Activated CD8-positive, alpha-beta memory T cell treated with anti-CD3 and anti-CD28 coated beads for 48 hours (primary cell): ENCODE results near the gene PAOX.

Experiments used
- DNase-seq, 3 experiments: peaks; one replicate each; pipeline ENCODE4 v3.0.0-alpha.2; 2020; ENCODE audit warnings: low read depth in 2 of 3, low spot score in 2 of 3

The PAOX gene

GRCh38 chr10:133349577-133350011 lies 29.5 kb upstream of the PAOX start:
- no peak for DNase-seq

DNA sequence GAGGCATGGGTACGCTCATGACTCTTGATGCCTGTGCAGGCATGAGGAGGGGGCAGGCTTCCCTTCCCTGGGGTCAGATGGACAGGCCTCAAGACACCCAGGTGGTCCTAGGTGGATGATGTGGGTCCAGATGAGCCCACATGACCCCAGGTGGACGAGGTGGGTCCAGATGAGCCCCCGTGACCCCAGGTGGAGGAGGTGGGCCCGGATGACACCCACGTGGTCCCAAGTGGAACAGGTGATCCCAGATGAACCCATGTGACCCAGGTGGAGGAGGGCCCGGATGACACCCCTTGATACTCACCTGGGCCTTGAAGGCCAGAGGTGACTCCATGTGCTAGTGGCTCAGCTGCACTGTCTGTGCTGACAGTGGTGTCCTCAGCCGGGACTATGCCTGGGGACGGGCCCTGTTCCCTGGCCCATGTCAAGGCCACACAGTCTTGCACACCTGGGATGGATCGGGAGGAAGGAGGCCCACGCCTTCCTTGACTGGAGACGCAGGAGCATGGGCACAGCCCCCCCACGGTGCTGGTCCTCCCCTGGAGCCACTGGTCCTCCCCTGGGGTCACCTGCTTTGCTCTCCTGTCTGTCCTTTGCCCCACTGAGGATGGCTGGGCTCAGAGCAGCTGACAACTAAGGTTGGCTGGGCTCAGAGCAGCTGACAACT lies 28.6 kb upstream of the PAOX start:
- DNase-seq, result no peak

GRCh38 chr10:133350950-133351329 lies 28.1 kb upstream of the PAOX start:
- DNase-seq, result no peak

DNA sequence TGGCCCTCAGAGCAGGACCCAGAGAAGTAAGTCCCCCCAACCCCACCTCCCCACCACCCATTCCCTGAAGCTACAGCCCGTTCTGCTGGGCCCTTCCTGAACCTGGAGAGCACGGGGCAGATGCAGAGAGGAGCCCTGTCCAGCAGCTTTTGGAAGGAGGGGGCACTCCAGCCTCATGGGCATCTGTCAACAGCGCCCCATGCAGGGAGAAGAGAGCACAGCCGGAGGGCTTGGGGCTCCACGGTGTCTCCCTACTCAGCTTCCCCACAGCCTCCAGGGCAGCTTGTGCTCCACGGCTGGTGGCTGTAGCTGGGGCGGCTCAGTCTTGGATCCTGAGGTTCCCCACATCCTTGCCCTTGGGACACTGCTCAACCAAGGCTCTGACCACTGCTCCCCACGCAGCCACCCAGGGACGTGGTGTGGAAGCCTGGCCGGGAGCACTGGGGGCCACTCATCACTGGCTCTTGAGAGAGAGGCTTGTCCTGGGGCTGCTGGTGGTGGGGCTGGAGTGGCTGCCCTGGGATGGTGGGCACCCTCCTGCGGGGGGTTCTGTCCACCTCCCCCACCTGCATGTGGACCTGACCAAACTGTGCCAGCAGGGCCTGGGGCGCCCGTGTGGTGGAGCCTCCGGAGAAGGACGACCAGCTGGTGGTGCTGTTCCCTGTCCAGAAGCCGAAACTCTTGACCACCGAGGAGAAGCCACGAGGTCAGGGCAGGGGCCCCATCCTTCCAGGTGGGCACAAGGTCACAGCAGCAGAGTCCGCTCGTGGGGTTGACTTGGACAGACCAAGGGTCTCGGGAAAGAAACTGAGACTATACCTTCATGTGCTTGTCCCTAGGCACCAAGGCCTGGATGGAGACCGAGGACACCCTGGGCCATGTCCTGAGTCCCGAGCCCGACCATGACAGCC lies 27.4 kb upstream of the PAOX start:
- no peak for DNase-seq

DNA sequence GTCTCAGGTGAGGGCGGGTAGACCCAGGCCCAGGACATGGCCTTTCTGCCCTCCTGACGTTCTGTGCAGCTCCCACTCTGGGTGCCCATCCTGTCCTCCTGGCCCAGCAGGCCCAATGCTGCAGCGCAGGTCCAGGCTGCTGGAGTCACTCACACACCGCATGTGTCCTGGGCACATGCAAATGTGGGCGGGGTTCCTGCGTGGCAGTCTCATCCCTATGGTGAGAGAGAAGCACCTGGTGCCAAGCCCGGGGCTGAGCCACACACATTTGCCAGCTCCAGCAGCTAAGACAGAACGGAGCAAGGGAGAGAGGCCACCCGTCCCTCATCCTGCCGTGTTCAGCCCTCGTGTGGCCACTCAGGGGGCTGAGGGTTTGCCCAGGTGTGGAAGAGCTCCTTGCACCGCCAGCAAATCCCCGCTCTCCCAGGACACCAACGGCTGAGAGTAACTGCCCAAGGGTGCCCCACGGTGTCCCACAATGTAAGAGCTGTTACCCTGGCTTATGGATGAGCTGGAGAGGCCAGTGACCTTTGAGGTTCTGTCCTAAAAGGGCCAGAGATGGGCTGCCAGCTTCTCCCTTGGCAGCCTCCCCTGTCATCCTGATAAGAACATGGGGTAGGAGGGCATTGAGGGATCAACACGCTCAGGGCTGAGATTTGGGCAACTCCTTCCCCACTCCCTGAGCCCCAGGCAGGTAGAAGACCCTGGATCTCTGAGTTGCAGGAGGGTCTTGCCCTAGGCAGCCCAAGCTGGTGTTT lies 25.7 kb upstream of the PAOX start:
- no peak for DNase-seq

GRCh38 chr10:133353988-133354605 lies 25.0 kb upstream of the PAOX start:
- DNase-seq, result no peak

DNA sequence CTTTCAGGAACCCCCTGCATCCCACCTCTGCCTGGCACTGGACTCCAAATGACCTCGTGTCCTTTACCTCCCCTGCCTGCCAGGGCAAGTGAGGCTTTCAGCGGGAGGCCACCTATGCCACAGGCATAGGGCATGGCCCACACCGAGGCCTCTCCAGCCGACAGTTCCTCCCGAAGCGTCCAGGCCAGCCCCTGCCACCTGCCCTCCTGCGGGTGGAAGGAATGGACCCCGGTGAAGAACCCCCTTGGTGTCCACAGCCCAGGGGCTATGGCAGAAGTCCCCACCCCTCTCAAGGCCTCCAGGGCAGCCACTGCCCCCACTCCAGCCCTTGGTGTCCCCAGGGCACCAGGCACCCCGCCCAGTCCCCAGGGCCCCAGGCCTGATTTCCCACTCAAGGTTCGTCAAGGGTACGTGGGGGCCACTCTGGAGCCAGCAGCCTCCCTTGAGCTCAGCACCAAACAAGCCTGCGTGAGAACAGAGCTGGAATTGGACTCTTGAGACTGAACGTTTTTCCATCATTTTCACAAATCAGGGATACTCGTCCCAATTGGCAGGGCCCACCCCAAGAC lies 24.3 kb upstream of the PAOX start:
- DNase-seq, result no peak

GRCh38 chr10:133355266-133355665 lies 23.8 kb upstream of the PAOX start:
- no peak for DNase-seq

GRCh38 chr10:133355991-133356390 lies 23.1 kb upstream of the PAOX start:
- no peak for DNase-seq

DNA sequence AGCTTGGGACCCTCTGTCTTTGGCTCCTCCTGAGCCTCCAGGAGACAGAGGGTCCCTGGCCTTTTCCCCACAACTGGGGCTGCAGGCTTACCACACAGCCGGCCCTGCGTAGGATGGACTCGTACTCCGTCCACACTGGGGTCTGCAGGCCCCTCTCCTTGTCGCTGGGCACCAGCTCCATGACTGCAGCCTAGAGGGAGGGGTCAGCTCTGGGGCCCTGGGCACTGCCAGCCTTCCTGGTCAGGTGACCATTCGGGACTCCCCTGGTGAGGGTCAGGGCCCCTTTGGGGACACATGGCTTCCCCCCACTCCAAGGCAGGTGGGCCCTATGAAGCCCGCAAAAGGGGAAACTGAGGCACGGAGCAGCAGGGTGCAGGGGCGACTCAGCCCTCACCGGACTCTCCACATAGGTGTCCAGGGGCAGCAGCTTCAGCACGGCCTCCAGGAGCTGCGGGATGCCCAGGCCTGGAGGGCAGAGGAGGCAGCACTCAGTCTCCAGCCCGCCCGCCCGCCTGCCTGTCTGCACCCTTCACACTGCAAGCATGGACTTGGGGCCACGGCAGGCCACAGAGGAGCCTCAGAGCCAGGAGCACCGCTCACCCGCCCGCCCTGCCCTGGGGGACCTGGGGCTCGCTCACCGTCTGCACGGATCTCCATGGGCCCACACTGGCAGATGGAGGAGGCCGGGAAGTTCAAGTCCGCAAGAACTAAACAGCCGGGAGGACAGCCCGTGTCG lies 22.3 kb upstream of the PAOX start:
- DNase-seq, result no peak

GRCh38 chr10:133357285-133358161 lies 21.5 kb upstream of the PAOX start, which contains the start of gene FUOM:
TSS of gene FUOM (minus strand) at chr10:133358019. CDS start at chr10:133358007, 12 bp downstream.
- DNase-seq, result peak; percentile 49 to 75 (median 61)

DNA sequence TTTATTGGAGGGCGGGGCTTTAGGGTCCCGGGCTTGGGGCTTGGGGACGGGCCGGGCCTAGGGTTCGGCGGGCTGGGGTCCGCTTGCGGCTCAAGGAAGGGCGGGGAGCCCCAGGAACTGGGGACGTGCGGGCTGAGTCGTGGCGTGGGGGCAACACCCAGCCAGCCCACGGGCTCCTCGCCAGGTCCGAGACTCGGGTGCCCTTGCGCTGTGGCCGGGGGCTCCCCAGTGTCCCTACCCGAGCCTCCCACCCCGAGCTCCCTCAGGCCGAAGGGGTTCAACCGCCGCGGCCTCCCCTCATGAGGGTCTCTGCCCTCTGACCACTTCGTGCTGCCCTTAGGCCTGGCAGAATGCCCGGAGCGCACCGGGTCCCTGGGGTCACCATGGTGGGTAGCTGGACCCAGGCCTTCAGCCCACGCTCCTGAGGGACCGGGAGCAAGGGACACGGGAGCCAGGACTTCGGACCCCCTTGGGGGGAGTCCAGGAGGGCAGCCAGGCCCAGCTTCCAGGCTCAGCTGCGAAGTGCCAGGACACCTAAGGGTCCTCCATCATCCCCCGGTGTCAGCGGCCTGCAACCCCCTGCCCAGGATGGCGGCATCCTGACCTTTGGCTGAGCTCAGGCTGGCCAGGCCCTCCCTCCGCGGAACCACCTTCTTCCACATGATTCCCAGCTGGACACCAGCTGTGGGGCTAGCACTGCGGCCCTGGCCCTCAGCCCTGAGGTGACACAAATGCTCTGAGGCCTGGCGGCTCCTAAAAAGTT lies 20.7 kb upstream of the PAOX start:
- no peak for DNase-seq

DNA sequence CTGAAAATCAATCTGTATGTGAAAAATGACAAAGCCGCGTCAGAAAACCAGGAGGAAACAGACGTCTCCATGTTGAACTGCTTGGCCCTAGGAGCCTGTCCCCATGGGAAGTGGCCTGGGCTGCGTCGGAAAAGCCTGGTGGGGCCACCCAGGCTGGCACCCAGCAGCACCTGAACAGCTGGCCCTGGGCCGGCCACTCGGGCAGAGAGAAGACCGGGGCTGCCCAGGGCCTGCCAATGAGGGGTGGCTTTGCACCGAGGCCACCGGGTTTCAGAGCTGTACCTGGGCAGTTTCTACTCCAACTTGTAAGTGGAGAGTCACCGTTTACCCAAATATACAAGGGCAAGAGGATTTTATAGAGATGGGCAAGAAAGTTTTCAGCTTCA lies 20.1 kb upstream of the PAOX start:
- DNase-seq, result no peak

DNA sequence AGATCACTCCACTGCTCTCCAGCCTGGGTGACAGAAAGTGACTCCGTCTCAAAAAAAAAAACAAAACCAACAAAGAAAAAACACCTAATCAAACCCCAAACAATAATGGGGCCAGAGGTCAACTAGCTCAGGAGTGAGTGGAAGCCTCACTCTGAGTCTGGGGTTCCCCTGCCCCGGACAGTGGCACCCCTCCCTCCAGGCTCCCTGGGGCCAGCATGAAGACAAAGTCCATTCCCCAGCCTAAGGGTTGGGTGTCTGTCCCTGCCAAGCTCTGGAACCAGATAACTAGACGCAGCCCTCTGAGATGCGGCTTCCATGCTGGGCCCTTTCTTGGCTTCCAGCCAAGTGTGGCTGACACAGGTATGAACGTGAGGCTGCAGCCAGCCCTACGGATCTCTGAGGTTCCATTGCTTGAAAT lies 19.5 kb upstream of the PAOX start:
- no peak for DNase-seq

DNA sequence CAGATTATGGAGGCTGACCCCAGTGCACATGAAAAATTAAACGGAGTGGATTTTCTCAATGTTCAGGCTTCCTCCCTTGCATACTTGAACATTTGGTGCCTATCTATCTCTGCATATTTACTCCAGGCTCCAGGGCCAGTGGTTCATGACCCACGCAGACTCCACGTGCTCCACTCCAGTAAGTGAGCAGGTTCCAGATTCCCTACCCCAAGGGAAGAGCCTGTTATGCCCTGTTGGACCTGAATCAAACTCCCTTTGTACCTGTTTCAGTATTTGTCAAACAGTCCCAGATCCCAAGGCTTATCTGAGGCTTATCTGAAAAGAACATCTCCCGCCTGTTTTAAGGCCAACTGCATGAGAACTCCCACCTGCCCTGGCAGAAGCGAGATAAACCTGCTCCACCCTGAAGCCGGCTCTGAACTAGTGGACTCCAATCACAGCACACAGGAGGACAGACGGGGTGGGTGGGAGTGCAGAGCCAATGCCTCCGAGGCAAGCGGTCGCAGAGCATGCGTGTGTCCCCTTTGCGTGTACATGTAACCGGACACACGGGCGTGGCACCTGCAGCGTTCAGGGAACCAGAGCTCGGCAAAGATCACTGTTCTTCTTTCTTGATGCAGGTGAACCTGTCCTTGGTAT lies 19.0 kb upstream of the PAOX start:
- no peak for DNase-seq

DNA sequence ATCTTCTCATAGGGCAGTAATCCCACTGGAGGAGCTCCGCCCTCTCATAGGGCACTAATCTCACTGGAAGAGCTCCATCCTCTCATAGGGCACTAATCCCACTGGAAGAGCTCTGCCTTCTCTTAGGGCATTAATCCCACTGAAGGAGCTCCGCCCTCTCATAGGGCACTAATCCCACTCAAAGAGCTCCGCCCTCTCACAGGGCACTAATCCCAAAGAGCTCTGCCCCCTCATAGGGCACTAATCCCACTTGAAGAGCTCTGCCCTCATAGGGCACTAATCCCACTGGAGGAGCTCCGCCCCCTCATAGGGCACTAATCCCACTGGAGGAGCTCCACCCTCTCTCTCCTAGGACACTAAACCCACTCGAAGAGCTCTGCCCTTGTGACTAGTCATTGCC lies 17.8 kb upstream of the PAOX start:
- DNase-seq, result no peak

- DNase-seq, result no peak
These were observed 17.2 kb upstream of the PAOX start for GRCh38 chr10:133361773-133362441.
